ENCODE data around the gene MAF.

MAF gene

GRCh38 chr16:79600638-79601091 is at the start of gene MAF:
Gene MAF, minus strand, starts transcription at chr16:79600737. Its CDS starts 835 bp downstream, at chr16:79599902.
- DNase-seq: peak; percentile 86 to 87

- no peak for DNase-seq
Measured at GRCh38 chr16:79648826-79649225, 48.3 kb upstream of the MAF start.

GRCh38 chr16:79647586-79647985 is 47.0 kb upstream of the MAF start:
- no peak for DNase-seq

- no peak for DNase-seq
Measured at GRCh38 chr16:79645701-79646100, 45.2 kb upstream of the MAF start.

- no peak for DNase-seq
Measured at GRCh38 chr16:79644971-79645667, 44.6 kb upstream of the MAF start.

- no peak for DNase-seq
Measured at GRCh38 chr16:79642652-79643051, 42.1 kb upstream of the MAF start.

GRCh38 chr16:79640513-79641360 is 40.2 kb upstream of the MAF start:
- DNase-seq: no peak

GRCh38 chr16:79639576-79640311 is 39.2 kb upstream of the MAF start:
- no peak for DNase-seq

GRCh38 chr16:79638386-79638785 is 37.8 kb upstream of the MAF start:
- no peak for DNase-seq

GRCh38 chr16:79635488-79635887 is 35.0 kb upstream of the MAF start:
- no peak for DNase-seq

- no peak for DNase-seq
Measured at GRCh38 chr16:79634298-79634697, 33.8 kb upstream of the MAF start.

- peak in 1 of 2 experiments; percentile 28 for DNase-seq
Measured at GRCh38 chr16:79632289-79632688, 31.8 kb upstream of the MAF start.

- DNase-seq: no peak
Measured at GRCh38 chr16:79628988-79629387, 28.5 kb upstream of the MAF start.

GRCh38 chr16:79628501-79628975 is 28.0 kb upstream of the MAF start:
- DNase-seq: peak; percentile 79 to 82

GRCh38 chr16:79627092-79627491 is 26.6 kb upstream of the MAF start:
- no peak for DNase-seq

GRCh38 chr16:79625738-79626137 is 25.2 kb upstream of the MAF start:
- DNase-seq: no peak

- DNase-seq: no peak
Measured at GRCh38 chr16:79623824-79624223, 23.3 kb upstream of the MAF start.

GRCh38 chr16:79623062-79623461 is 22.5 kb upstream of the MAF start:
- no peak for DNase-seq

- DNase-seq: no peak
Measured at GRCh38 chr16:79621027-79621426, 20.5 kb upstream of the MAF start.

GRCh38 chr16:79618692-79619050 is 18.1 kb upstream of the MAF start:
- peak; percentile 70 to 80 for DNase-seq

- peak in 1 of 2 experiments; percentile 34 for DNase-seq
Measured at GRCh38 chr16:79618041-79618691, 17.6 kb upstream of the MAF start.

- no peak for DNase-seq
Measured at GRCh38 chr16:79613009-79613408, 12.5 kb upstream of the MAF start.

GRCh38 chr16:79612207-79612606 is 11.7 kb upstream of the MAF start:
- DNase-seq: no peak

Data from activated T-cell treated with anti-CD3 and anti-CD28 coated beads, Interleukin-2, amount 50 U/mL, for 48 hours (primary cell).